ENCODE measurements around the gene PROSER2.
"Not testable (repeated sequence)": the region's sequence is repeated elsewhere in the genome, so short reads cannot be mapped to it uniquely, and the experiment has no call there.

PROSER2 gene

DNA sequence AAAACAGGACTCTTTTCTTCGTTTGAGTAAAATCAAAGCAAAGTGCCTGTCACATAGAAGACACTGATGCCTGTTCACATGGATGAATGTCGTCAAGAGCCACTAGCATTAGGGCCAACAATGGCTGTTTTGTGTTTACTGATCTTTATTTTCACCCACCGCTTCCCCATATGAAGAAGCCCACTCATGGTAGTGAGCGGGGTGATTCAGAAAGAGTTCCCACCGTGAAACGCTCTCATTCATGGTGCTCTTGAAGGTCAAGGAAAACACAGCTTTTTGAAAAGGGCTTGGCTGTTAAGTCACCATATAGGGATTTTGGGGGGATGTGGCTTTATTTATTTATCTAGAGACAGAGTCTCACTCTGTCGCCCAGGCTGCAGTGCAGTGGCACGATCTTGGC lies 12.5 kb downstream of the PROSER2 start:
- DNase-seq (ENCODE audit: low read depth in 4 of 4, low spot score in 1 of 4): no peak

DNA sequence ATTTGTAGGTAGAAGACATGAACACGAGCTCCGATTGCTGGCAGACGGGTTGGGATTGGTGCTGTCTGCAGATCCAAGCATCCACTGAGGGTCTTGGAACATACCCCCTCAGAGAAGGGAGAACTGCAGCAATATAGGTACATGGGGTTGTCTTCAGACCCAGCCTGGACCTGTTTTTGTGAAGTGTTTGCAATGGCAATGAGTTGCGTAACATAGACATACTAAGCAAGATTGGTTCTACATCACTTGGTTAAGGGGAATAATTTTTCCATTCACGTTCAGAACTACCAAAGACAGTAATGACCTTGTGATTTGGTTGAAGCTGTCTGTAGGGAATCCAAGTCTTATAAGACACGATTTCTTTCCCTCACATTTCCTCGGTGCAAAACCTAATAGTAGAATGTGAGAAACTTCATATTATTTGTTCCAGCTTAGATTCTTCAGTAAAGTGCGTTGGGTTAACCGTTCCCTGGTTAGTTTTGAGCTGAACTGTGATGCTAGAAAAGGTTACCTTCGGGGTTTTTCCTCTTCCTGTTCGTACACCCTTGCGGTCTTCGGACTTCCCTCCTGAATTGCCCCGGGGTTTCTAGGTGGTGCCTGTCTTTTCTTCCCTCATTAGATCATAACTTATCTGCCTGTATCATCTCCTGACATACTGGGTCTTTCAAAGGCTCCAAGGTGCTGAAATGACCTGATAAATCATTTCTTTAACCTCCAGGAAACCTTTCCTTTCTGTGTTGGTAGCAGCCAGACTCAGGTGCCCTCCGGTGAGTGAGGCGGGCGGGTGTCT lies 14.4 kb downstream of the PROSER2 start:
- DNase-seq (ENCODE audit: low read depth in 4 of 4, low spot score in 1 of 4): no peak

DNA sequence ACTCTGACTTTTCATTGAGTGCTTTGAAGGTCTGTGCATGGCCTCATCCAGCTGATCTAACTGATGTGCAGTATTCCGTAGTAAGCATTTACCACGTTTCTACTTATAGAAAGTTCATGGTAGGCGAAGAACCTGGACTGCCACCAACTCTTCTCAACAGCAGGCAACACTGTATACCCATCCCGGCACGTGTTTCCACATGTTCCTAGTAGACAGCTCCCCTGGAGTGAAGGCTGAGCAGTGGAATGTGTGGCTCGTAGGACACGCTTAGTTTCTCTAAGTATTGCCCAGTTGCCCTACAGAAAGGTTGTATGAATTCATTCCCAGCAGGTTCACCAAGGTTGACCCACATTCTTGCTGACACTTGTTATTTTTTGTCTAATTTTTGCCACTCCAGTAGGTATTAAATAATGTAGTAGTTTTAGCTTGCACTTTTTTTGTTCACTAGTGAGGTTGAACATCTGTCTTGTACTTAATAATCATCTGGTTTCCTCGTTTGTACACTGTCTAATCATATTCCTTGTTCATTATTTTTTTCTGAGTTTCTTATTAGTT lies 15.2 kb downstream of the PROSER2 start:
- no peak for DNase-seq (ENCODE audit: low read depth in 4 of 4, low spot score in 1 of 4)

DNA sequence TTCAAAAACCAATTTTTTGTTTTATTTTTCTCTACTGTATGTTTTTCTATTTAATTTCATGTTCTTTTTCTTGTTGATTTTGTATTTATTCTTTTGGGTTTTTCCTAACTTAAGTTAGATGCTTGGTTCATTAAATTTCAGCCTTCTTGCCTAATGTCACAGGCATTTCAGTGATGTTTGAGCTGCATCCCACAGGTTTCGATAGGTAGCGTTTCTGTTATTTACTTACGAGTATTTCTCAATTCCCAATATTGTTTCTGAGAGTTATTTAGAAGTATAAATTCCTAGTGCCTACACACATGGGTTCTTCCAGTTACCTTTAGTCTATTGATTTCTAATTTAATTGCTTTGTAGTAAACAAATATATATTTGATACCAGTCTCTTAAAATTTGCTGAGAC lies 18.2 kb downstream of the PROSER2 start:
- no peak for DNase-seq (ENCODE audit: low read depth in 4 of 4, low spot score in 1 of 4)

DNA sequence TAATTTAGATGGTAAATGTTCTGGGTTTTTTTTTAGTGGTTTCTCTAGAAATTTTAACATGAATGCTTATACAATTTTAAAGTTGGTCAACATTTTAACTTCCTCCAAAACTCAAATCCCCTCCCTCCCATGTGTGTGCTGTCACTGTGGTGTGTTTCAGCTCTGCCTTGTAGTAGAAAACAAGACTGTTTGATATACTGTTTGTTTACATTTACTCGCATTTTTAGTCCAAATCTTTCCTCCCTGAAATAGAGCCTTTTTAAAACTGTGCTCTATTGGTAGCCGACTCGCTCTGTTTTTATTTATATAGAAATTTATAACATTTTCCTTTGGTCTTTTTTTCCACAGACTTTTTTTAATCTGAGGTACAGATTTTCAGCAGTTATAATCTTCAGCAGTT lies 19.3 kb downstream of the PROSER2 start:
- no peak for DNase-seq (ENCODE audit: low read depth in 4 of 4, low spot score in 1 of 4)

DNA sequence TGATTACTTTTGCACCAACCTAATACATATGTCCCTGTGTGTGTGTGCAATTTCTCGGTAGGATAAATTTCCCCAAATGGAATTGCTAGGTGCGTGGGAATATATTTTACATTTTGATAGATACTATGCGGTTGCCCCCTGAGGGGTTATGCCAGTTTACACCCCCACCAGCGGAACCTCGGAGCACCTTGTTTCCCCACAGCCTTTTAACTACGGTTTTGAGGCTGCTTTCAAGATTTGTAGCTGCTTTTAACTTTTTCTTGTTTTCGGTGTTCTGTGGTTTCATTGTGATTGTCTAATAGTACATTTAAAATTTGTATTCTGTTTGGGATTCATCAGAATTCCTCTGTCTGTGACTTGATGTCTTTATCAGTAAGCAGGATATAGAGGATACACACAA lies 22.0 kb downstream of the PROSER2 start:
- DNase-seq (ENCODE audit: low read depth in 4 of 4, low spot score in 1 of 4): no peak

DNA sequence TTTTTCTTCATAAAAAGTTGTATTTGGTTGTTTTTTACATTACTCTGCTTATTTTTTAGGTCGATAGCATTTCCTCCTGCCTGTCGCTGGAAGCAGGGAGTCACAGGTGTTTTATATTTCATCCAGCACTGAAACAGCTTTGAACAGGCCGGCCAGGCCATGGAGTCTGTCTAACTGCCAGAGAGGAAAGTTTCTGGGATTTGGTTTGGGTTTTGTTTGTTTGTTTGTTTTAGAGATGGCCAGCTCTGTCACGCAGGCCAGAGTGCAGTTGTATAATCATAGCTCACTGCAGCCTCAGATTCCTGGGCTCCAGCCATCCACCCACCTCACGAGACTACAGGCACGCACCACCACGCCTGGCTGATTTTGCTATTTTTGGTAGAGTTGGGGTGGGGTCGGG lies 23.4 kb downstream of the PROSER2 start:
- no peak for DNase-seq (ENCODE audit: low read depth in 4 of 4, low spot score in 1 of 4)

DNA sequence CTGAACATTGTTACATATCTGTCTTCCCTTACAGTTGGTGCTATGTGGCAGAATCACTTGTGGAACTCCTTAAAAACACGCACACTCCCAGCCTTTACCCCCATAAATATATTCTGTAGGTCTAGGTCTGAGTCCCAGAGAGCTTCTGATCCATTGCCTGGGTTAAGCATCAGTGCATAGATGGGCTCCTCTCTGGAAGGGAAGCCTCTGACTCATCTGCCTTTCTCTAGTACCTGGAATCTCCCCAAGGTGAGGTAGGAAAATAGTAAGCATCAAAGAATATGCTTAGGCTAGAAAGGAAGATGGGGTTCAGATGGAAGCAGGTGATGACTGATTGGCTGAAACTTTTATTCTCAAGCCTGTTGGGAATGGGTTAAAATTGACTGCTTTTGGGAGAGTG lies 26.1 kb downstream of the PROSER2 start:
- no peak for DNase-seq (ENCODE audit: low read depth in 4 of 4, low spot score in 1 of 4)

DNA sequence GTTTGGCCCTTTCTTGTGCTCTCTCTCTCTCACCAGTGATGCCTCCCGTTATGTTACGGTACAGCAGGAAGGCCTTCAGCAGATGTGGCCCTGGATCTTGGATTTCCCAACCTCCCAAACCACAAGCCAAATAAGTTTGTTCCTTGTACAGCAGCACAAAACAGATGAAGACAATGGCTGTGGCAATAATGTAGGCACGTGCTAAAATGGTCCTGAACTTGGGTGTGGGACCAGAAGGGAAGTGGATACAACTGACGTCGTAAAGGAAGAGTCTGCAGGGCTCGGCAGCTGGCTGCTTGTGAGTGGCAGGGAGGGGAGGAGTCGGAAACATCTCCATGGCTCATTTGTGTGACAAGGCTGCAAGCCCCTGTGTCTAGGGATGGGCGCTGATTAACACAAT lies 26.8 kb downstream of the PROSER2 start:
- no peak for DNase-seq (ENCODE audit: low read depth in 4 of 4, low spot score in 1 of 4)

DNA sequence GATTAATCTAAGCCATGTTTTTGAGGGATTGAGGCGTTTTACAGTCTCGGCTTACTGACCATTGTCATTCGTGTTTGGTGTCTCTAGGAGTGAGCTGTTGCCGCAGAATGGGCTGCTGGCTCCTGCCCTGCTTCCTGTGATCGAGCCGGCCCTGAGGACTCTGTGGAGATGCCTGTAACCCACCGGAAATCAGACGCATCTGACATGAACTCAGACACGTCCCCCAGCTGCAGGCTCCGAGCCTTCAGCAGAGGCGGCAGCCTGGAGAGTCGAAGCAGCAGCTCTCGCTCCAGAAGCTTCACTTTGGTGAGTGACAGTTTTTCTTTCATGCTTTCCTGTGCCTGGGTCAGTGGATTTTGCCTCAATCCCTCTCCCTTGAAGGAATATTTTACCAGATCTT lies 28.8 kb downstream of the PROSER2 start:
- DNase-seq (ENCODE audit: low read depth in 4 of 4, low spot score in 1 of 4): no peak

DNA sequence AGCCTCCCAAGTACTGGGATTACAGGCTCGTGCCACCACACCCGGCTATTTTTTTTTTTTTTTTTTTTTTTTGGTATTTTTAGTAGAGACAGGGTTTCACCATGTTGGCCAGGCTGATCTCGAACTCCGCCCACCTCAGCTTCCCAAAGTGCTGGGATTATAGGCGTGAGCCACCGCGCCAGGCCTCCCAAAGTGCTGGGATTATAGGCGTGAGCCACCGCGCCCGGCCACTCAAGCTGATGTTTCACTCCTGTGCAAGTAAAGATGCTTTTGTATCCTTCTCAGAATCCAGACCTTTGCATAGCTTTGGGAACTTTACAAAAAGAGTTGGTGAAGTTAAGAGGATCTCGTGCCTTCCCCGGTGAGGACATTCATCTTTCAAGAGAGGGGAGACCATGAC lies 29.5 kb downstream of the PROSER2 start:
- DNase-seq (ENCODE audit: low read depth in 4 of 4, low spot score in 1 of 4): not testable (repeated sequence)

DNA sequence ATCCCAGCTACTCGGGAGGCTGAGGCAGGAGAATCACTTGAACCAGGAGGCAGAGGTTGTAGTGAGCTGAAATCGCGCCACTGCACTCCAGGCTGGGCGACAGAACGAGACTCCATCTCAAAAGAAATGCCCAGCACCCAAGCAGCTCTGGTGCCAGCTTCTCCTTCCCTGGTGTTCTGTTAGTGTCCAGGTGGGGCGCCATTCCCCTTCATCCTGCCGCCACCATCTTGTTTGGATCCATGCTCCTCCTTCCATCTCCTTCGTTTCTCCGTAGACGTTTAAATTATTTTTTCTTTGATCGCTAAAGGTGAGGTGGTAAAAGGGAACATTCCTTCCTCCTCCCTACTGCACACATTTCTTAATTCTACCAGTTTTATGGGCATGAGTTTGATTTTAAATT lies 30.3 kb downstream of the PROSER2 start:
- no peak for DNase-seq (ENCODE audit: low read depth in 4 of 4, low spot score in 1 of 4)

DNA sequence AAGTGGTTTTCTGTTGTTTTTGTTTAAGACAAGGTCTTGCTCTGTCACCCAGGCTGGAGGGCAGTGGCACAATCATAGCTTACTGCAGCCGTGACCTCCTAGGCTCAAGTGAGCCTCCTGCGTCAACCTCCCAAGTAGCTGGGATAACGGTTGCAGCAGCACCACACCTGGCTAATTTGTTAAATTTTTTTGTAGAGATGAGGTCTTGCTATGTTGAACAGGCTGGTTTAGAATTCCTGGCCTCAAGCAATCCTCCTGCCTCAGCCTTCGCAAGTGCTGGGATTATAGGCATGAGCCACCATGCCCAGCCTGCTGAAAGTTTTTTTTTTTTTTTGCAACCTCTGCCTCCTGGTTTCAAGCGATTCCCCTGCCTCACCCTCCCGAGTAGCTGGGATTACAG lies 31.1 kb downstream of the PROSER2 start:
- DNase-seq (ENCODE audit: low read depth in 4 of 4, low spot score in 1 of 4): no peak

DNA sequence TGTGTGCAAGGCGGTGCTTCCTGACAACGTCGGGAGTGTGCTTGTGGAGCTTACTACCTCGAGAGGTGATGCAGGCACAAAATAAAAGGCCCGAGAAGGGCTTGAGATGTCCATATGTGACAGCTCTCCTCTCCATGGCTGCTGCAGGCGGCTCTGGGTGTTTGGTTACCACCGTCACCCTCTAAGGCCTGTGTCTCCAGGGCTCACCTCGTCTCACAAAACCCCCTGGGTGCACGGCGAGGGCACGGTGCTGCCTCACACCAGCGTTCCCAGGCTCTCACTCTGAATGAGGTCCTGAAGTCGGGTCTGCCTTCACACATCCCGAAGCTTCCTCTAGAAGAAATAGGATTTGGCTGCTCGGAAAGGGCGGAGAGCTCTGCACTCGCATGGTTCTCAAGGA lies 32.9 kb downstream of the PROSER2 start:
- DNase-seq (ENCODE audit: low read depth in 4 of 4, low spot score in 1 of 4): no peak

DNA sequence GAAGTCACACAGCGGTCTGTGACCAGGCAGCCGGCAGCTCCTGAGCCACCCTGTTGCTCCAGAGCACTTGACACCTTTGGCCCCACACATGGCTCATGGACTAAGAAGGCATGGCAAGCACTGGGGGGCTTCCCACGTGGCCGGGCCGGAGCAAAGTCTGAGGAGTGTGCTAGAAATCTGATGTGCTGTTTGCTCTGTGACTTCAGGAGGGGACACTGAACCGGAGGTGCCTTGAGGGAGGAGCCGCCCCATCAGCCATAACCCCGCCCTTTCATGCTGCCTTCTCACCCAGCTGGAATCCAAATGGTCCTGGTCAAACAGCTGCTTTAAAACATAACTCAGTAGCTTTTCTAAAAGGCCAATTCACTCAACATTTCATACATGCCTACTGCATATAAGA lies 33.5 kb downstream of the PROSER2 start:
- no peak for DNase-seq (ENCODE audit: low read depth in 4 of 4, low spot score in 1 of 4)

DNA sequence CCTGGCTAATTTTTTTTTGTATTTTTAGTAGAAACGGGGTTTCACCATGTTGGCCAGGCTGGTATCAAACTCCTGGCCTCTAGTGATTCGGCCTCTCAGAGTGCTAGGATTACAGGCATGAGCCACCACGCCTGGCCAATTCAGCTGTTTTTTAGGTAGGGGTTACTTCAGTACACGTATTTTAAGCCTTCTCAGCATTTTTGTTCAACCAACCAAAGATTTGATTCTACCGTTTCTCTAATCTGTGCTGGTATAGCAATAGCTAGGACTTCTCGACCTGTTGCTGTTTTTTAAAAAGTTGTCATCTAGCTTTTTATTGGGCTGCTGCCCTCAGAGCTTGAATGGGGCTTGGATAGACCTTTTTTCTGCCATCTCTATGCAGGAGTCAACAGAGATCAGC lies 34.9 kb downstream of the PROSER2 start:
- DNase-seq (ENCODE audit: low read depth in 4 of 4, low spot score in 1 of 4): no peak

DNA sequence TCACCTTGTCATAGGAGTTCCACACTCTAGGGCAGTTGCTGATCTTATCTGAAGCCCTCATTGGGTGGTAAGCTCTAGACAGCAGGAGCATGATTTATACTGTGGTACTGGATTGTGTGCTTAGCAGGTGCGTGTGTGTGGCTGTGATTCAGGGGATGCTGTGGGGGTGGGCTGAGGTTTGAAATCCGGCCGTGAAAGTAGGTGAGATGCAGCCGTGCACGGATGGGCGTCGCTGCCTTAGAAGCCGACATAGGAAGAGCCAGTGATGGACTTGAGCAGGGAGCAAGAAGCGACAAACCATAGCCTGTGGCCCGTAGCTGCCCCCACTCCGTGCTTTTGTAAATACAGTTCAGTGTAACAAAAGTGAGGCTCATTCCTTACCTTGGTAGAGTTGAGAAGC lies 38.2 kb downstream of the PROSER2 start:
- DNase-seq (ENCODE audit: low read depth in 4 of 4, low spot score in 1 of 4): no peak

DNA sequence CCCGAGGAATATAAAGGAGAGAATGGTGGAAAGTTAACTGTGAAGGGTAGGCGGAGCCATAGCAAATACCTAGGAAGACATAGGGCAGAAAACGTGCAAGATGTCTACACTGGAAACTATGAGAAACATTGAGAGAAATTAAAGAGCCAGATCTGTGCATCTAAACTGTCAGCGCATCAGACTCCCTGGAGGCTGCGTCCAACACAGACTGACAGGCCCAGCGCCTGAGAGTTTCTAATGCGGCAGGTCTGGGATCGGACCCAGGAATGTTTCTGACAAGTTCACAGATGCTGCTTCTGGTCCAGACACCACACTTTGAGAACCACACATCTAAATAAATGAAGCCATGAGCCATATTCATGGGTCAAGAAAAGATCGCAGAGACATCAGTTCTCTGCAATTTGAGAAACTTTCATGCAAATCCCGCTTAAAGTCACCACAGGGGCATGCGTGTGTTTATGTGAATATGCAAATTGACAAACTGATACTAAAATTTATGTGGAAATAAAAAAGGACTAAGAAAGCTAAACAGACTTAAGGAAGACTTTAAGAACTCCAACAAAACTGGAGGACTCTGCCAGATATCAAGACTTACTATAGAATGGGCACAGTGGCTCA lies 38.8 kb downstream of the PROSER2 start:
- DNase-seq (ENCODE audit: low read depth in 4 of 4, low spot score in 1 of 4): no peak

DNA sequence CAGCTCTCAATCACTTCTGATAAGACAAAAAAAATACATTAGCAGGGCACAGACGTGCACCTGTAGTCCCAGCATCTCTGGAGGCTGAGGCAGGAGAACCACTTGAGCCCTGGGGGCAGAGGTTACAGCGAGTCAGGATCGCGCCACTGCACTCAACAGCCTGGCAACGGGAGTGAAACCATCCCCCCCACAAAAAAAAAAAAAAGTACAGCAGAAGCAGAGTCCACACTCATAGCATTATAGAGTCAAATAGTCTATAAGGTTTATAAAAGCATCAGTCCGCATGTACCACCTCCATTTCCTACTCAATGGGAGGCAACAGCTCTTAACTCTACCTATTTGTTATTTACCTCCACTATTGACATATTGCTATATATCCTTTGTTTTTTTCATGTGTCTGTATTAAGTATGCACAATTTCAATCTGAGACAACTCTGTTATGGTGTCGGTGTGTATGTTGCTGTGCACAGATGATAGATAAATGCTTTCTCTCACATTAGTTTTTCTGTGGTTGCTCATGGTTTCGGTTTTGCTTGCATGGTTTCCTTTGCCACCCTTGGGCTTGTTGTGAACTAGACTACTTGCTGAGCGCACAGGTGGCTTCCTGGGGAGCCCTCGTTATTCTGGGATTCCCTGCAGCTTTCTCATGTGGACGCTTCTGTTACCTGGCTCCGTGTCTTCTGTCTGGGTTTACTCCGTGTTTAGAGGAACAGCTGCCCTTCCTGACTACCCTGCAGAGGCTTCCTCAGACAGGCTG lies 40.4 kb downstream of the PROSER2 start:
- DNase-seq (ENCODE audit: low read depth in 4 of 4, low spot score in 1 of 4): peak in 3 of 4 experiments; percentile 13 to 32 (median 25)

DNA sequence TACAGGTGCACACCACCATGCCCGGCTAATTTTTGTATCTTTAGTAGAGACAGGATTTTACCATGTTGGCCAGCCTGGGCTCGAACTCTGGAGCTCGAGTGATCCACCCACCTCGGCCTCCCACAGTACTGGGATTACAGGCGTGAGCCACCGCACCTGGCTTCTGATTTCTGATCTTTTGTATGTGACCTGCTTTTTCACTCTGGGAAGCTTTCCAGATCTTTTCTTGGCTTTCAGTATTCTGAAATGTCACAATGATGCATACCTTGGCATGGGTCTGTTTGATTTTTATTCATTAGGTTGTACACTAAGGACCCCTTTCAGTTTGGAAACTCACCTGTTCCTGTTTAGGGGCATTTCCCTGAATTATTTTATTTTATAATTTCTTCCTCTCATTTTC lies 41.6 kb downstream of the PROSER2 start:
- DNase-seq (ENCODE audit: low read depth in 4 of 4, low spot score in 1 of 4): no peak

DNA sequence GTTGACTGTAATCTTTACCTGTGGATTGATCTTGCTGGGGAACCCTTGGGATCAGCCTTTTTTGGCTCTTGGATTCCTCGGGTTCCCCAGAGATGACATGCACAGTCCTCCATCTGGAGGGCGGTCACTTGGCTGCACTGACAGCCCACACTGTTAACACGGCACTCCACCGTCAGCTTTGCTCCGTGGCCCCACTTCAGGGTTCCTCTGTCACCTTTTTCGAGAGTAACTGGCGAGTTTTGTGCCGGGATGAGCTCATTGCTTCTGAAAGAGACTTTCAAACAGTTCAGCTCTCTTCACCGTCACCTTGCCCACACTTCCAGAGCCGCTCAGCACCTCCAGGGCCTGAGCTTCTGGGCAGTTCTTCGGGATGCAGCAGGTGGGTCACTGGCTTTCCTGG lies 42.4 kb downstream of the PROSER2 start:
- DNase-seq (ENCODE audit: low read depth in 4 of 4, low spot score in 1 of 4): no peak
